Loucy (cell line): ENCODE data around the gene ARHGEF16.

Experiments used
- H2AFZ ChIP-seq: fragments of 200-600 bp; sonication (generic); 2 replicates; pipeline ENCODE4 v1.6.0; 2016; ENCODE audit warnings: antibody characterized with exemption, mild to moderate bottlenecking, low read length, moderate library complexity
- H3F3A ChIP-seq: fragments of 200-600 bp; 2 replicates; pipeline ENCODE4 v1.6.0; 2016; ENCODE audit warnings: antibody characterized with exemption, low read depth, mild to moderate bottlenecking
- H3K27me3 ChIP-seq: fragments of 200-600 bp; sonication (generic); 2 replicates; pipeline ENCODE4 v1.6.1; 2014; ENCODE audit warnings: low read length, mild to moderate bottlenecking; ENCODE audit not compliant: insufficient read depth, poor library complexity, severe bottlenecking
- H3K36me3 ChIP-seq: fragments of 200-600 bp; sonication (generic); 2 replicates; pipeline ENCODE4 v1.6.1; 2016; ENCODE audit warnings: low read length; ENCODE audit not compliant: insufficient read depth
- H3K4me1 ChIP-seq: fragments of 200-600 bp; sonication (generic); 2 replicates; pipeline ENCODE4 v1.5.1; 2014; ENCODE audit warnings: low read length, mild to moderate bottlenecking; ENCODE audit not compliant: insufficient read depth, poor library complexity, severe bottlenecking
- H3K4me2 ChIP-seq: fragments of 200-600 bp; sonication (generic); 2 replicates; pipeline ENCODE4 v1.6.0; 2014; ENCODE audit warnings: antibody characterized with exemption, low read length, low read depth, mild to moderate bottlenecking; ENCODE audit not compliant: poor library complexity, severe bottlenecking
- H3K4me3 ChIP-seq: fragments of 200-600 bp; sonication (generic); 2 replicates; pipeline ENCODE4 v1.5.1; 2014; ENCODE audit warnings: low read length, mild to moderate bottlenecking, mixed read lengths; ENCODE audit not compliant: poor library complexity, severe bottlenecking
- H3K79me2 ChIP-seq: fragments of 200-600 bp; sonication (generic); 2 replicates; pipeline ENCODE4 v1.6.1; 2014; ENCODE audit warnings: low read length; ENCODE audit not compliant: insufficient read depth
- H3K9ac ChIP-seq: fragments of 200-600 bp; sonication (generic); 2 replicates; pipeline ENCODE4 v1.6.0; 2014; ENCODE audit warnings: mild to moderate bottlenecking, low read depth, low read length, moderate library complexity; ENCODE audit not compliant: poor library complexity, severe bottlenecking
- H3K9me2 ChIP-seq: fragments of 200-600 bp; sonication (generic); replicated peaks from 2 replicates; pipeline ENCODE4 v1.6.1; 2016; ENCODE audit warnings: low read depth, low read length, mixed read lengths
- H3K9me3 ChIP-seq: fragments of 200-600 bp; sonication (generic); 2 replicates; pipeline ENCODE4 v1.6.1; 2014; ENCODE audit warnings: mild to moderate bottlenecking, antibody characterized with exemption, low read length, low read depth; ENCODE audit not compliant: insufficient read depth
- H4K20me1 ChIP-seq: fragments of 200-600 bp; sonication (generic); 2 replicates; pipeline ENCODE4 v1.6.0; 2014; ENCODE audit warnings: antibody characterized with exemption, low read length, mild to moderate bottlenecking; ENCODE audit not compliant: insufficient read depth, poor library complexity, severe bottlenecking
- EZH2phosphoT487 ChIP-seq: fragments of 200-600 bp; IDR thresholded peaks from 2 replicates; pipeline ENCODE4 v1.6.1; 2018; ENCODE audit warnings: antibody characterized with exemption, mild to moderate bottlenecking, moderate library complexity, borderline replicate concordance
- TF ChIP-seq, protein P1 (sequence below): fragments of 200-600 bp; sonication (generic); conservative IDR thresholded peaks from 2 replicates; pipeline ENCODE4 v1.5.1; 2014; ENCODE audit warnings: mild to moderate bottlenecking, antibody characterized with exemption, low read length

Gene ARHGEF16

DNA sequence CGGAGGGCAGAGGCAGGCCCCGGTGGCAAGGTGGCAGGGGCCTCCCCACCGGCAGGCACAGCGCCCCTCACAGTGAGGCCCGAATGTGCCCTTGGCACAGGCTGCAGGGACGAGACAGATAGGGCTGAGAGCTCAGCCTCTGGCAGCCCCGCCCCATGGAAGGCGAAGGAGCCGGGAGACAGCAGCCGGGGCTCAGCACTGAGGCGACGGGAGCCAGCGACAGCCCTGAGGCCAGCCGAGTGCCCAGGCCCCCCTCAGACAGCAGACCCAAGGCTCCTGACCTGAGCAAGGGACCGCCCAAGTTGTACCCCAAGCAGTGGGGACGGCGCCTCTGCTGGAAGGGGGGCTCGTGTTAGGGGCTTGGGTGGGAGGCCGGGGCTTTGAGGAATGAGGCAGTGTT is 43.1 kb downstream of the ARHGEF16 start:
- H2AFZ ChIP-seq = no peak overlapping the region
- H4K20me1 ChIP-seq = no peaks in the 10 kb centered on the region
- H3K9me2 ChIP-seq = no peaks in the 10 kb centered on the region
- H3K4me3 ChIP-seq = no peak overlapping the region
- H3F3A ChIP-seq = no peaks in the 10 kb centered on the region
- H3K27me3 ChIP-seq = no peaks in the 10 kb centered on the region
- no peaks in the 10 kb centered on the region for H3K9me3 ChIP-seq
- H3K4me1 ChIP-seq = no peaks in the 10 kb centered on the region
- TF ChIP-seq EZH2phosphoT487 = no peak
- TF ChIP-seq, protein P1, sequence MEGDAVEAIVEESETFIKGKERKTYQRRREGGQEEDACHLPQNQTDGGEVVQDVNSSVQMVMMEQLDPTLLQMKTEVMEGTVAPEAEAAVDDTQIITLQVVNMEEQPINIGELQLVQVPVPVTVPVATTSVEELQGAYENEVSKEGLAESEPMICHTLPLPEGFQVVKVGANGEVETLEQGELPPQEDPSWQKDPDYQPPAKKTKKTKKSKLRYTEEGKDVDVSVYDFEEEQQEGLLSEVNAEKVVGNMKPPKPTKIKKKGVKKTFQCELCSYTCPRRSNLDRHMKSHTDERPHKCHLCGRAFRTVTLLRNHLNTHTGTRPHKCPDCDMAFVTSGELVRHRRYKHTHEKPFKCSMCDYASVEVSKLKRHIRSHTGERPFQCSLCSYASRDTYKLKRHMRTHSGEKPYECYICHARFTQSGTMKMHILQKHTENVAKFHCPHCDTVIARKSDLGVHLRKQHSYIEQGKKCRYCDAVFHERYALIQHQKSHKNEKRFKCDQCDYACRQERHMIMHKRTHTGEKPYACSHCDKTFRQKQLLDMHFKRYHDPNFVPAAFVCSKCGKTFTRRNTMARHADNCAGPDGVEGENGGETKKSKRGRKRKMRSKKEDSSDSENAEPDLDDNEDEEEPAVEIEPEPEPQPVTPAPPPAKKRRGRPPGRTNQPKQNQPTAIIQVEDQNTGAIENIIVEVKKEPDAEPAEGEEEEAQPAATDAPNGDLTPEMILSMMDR = no peak
- no peak overlapping the region for H3K4me2 ChIP-seq
- no peaks in the 10 kb centered on the region for H3K79me2 ChIP-seq
- H3K36me3 ChIP-seq = no peaks in the 10 kb centered on the region
- H3K9ac ChIP-seq = no peak overlapping the region

DNA sequence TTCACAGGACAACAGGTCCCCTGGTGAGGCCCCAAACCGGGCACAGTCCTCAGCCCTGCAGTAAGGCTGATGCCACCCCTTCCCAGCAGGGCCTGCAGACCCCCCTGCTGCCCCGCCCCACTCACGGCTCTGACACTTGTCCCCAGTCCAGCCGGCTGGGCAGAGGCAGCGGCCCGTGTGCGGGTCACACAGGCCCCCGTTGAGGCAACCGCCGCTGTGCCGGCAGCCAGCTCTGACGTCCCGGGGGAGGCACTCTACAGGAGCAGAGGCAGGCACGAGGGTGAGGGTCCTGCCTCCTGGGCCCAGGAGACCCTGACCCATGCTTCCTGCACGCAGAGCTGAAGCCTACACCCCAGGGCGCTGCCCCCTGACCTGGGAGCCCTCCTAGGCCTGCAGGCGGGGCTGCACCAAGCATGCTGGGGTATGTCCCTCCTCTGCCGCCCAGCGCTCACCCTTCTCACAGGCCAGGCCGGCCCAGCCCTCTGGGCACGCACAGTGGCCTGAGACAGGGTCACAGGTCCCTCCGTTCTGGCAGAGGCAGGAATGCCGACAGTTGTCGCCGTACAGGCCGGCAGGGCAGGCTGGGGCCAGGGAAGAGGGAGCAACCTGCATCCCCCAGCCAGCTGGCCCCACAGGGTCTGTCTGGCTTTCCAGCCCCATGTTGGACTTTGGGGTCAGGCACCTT is 43.9 kb downstream of the ARHGEF16 start:
- H3K9ac ChIP-seq = no peak overlapping the region
- no peak overlapping the region for H3K4me2 ChIP-seq
- H3K27me3 ChIP-seq = no peaks in the 10 kb centered on the region

DNA sequence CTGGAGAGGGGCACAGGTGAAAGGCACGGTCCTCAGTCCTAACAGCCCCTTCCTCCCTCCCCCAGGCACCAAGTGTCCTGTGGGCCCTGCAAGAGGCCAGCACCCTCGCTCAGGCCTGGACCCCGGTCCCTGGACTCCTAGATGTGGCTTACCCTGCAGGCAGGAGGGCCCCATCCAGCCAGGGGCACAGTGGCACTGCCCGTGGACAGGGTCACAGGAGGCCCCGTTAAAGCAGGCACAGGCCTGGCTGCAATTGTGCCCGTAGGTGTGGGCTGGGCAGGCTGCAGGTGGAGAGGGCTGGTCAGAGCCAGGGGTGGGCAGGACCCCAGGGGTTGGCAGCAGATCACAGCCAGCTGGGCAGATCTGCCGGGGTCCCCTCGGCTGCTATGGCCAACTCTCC is 44.5 kb downstream of the ARHGEF16 start:
- Histone ChIP-seq H3K9me2 (no peaks in the 10 kb centered on the region), H2AFZ (no peak overlapping the region), H3F3A (no peaks in the 10 kb centered on the region), H4K20me1 (no peaks in the 10 kb centered on the region), H3K9me3 (no peaks in the 10 kb centered on the region), H3K9ac (no peak overlapping the region), H3K27me3 (no peaks in the 10 kb centered on the region), H3K36me3 (no peaks in the 10 kb centered on the region), H3K79me2 (no peaks in the 10 kb centered on the region), H3K4me2 (no peak overlapping the region), H3K4me1 (no peaks in the 10 kb centered on the region), H3K4me3 (no peak overlapping the region)
- TF ChIP-seq, protein P1 = no peak

More for the DNA sequence above, 43.9 kb downstream of the ARHGEF16 start:
- Histone ChIP-seq H3K4me3 (no peak overlapping the region), H4K20me1 (no peaks in the 10 kb centered on the region), H3K9me2 (no peaks in the 10 kb centered on the region), H3F3A (no peaks in the 10 kb centered on the region), H3K79me2 (no peaks in the 10 kb centered on the region), H2AFZ (no peak overlapping the region), H3K4me1 (no peaks in the 10 kb centered on the region), H3K9me3 (no peaks in the 10 kb centered on the region), H3K36me3 (no peaks in the 10 kb centered on the region)
- TF ChIP-seq, protein P1 = no peak
- no peak for TF ChIP-seq EZH2phosphoT487
